GM10248 (cell line): ENCODE data around the gene VWF.

ENCODE experiments used
- CTCF ChIA-PET: fragments of 300-600 bp; sonication (Branson Sonifier 250); formaldehyde crosslinking; extraction: SDS; loops from one replicate; lab custom pipeline; 2021; ENCODE audit warnings: antibody characterized with exemption; lab: Yijun Ruan, JAX
- POLR2A ChIA-PET: fragments of 350-650 bp; sonication (Branson Sonifier 250); formaldehyde crosslinking; extraction: SDS; loops from one replicate; lab custom pipeline; 2020; ENCODE audit warnings: antibody characterized with exemption; lab: Yijun Ruan, JAX
- DNase-seq: peaks from one replicate; pipeline ENCODE4 v3.0.0; 2012; ENCODE audit errors: extremely low spot score
- TF ChIP-seq, protein P1 (sequence below): IDR thresholded peaks from 2 replicates; pipeline ENCODE4 v1.5.1; 2012; ENCODE audit warnings: mild to moderate bottlenecking, low read depth; ENCODE audit errors: extremely low read depth, missing control alignments, control extremely low read depth

Gene VWF

DNA sequence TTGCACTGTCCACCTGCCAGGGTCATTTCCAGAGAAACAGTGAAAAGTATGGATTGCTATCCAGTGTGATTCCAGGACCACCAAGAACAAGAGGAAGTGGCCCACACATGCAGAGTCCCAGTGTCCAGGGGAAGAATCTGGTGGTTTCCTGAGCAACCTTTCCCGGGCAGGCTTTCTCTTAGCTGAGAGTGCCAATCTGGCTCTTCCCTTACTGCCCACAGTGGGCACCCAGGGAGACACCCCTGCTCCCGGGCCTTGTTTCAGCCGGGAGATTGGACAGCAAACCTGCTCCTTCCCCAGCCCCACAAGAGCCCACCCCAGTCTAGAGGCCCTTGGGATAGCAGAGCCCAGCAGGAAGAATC is 62.1 kb downstream of the VWF start:
- TF ChIP-seq, protein P1, sequence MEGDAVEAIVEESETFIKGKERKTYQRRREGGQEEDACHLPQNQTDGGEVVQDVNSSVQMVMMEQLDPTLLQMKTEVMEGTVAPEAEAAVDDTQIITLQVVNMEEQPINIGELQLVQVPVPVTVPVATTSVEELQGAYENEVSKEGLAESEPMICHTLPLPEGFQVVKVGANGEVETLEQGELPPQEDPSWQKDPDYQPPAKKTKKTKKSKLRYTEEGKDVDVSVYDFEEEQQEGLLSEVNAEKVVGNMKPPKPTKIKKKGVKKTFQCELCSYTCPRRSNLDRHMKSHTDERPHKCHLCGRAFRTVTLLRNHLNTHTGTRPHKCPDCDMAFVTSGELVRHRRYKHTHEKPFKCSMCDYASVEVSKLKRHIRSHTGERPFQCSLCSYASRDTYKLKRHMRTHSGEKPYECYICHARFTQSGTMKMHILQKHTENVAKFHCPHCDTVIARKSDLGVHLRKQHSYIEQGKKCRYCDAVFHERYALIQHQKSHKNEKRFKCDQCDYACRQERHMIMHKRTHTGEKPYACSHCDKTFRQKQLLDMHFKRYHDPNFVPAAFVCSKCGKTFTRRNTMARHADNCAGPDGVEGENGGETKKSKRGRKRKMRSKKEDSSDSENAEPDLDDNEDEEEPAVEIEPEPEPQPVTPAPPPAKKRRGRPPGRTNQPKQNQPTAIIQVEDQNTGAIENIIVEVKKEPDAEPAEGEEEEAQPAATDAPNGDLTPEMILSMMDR: no peak
- no peak for DNase-seq
- ChIA-PET POLR2A (no interaction called here), CTCF (interaction anchor here (1.0 kb wide), 1 partner anchor 216 kb away, joined by 3 read pairs; no protein-coding TSS in a partner anchor)

DNA sequence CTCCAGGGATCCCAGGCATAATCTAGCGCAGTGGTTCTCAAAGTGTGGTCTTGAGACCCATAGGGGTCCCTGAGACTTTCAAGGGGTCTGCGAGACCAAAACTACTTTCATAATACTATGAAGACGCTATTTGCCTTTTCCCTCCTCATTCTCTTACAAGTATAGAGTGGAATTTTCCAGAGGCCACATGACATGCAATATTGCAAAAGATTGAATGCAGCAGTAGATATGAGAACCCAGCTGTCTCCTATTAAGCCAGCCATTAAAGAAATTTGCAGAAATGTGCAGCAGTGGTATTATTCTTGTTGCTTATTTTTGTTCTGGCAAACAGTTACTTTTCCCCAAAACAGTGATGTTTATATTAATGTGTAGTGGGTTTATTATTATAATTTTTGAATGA is 62.8 kb downstream of the VWF start:
- POLR2A ChIA-PET: no interaction called here
- TF ChIP-seq, protein P1: no peak
- no peak for DNase-seq
- CTCF ChIA-PET: interaction anchor here (1.2 kb wide), 1 partner anchor 27 kb away, joined by 3 read pairs; no protein-coding TSS in a partner anchor

DNA sequence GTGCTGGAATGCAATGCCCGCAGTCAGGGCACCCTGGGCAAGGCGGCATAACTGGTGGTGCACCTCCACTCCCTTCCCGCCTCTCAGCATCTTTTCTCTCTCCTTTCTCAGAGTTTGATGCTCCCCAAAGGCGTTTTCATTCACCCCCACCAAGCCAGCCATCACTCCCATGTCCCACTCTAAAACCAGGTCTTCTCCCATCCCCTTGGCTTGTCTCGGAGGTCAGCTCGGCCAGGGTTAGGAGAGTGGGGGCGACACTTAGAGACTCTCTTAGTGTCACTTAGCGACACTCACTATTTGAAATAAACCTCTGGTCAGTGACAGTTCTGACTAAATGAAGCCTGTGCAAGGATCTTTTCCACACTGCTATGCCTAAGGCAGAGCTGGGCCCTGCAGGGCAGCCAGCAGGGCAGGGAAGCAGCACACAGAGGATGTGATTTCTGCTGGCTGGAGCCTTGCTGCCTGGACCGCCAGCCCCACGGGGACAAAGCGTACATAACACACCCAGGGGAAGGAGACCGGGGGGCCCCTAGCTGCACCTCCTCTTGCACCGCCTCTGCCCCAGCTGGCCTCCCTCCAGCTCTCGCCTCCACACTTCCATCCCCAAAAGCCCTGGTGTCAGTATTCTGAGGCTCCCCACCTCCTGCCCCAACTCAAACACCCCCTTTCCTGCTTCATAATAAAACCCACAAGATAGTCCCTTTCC is 64.5 kb downstream of the VWF start:
- POLR2A ChIA-PET: no interaction called here
- DNase-seq: no peak
- CTCF ChIA-PET: interaction anchor here (1.1 to 1.8 kb wide), 4 partner anchors 218 to 276 kb away, joined by 4 to 8 read pairs (median 4); no protein-coding TSS in a partner anchor
- TF ChIP-seq, protein P1: no peak

DNA sequence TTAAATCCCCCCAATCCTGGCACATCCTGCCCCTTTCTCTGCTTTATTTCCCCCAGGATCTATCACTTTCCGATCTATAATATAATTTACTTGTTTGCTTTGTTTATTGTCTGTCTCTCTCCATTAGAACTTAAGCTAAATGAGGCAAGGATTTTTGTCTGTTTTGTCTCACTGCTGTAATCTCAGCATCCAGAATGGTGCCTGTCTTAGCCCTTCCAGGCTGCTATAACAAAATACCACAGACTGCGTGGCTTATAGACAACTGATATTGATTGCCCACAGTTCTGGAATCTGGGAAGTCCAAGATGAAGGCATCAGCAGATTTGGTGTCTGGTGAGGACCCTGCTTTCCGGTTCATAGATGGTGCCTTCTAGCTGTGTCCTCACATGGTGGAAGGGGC is 65.2 kb downstream of the VWF start:
- no peak for DNase-seq
- ChIA-PET CTCF (interaction anchor here (1.1 to 1.8 kb wide), 6 partner anchors 10 to 277 kb away, joined by 3 to 8 read pairs (median 4); no protein-coding TSS in a partner anchor), POLR2A (no interaction called here)
- TF ChIP-seq, protein P1: no peak

DNA sequence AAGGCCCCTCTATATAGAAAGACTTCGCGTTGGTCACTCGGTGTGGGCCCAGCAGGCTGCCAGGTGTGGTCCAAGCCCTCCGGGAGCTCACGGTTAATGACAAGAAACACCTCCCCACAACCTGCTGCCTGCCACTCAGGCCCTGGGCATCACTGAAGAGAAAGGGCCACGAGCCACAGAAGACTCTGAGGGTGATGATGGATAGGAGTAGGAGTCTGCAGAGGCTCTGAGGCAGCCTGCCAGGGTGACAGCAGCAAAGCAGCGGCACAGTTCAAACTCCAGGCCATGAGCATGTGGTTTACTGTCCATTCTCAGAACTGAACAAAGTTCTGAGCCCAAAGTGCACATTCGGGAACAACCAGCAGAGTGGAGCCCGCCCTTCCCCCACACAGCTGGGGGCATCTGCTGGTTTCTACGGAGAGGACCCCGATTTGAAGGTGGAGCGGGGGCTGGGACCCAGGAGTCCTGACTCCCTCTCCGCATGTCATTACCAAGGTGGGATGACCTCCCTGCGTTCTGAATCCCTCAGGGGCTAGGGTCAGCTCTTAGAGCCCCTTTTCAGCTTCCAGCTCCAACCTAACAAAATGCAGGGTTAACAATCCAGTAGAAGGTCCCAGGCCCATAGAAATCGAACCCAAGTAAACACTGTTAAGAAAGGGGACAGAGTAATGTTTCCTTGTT is 65.8 kb downstream of the VWF start:
- DNase-seq: no peak
- CTCF ChIA-PET: interaction anchor here (1.1 to 1.5 kb wide), 5 partner anchors 10 to 226 kb away, joined by 3 to 5 read pairs (median 4); no protein-coding TSS in a partner anchor
- POLR2A ChIA-PET: no interaction called here
- TF ChIP-seq, protein P1: no peak

DNA sequence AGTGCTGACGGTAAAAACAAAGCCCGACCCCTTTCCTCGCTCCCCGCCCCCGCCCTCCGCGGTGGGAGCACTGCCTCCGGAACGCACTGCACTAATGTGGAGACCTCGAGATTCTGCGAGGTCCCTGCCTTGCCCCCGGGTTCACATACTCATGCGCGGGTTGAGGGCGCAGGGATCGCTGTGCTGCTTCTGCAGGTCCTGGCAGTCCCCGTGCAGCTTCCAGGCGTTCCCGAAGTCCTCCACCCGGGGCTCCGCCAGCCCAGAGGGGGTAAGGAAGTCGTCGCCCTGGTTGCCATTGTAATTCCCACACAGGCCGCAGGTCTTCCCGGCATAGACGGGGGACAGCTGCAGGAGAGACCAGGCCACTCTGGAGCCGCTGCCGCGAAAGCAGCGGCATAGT is 66.8 kb downstream of the VWF start:
- TF ChIP-seq, protein P1: no peak
- ChIA-PET CTCF (interaction anchor here (1.1 to 1.5 kb wide), 2 partner anchors 11 to 227 kb away, joined by 3 to 4 read pairs; no protein-coding TSS in a partner anchor), POLR2A (interaction anchor here (0.7 kb wide), 1 partner anchor 240 kb away, joined by 4 read pairs; no protein-coding TSS in a partner anchor)
- no peak for DNase-seq
